H1 (cell line): Measurements from ENCODE around the gene BRSK2. TPM values are rescaled to one million over a fixed set of nuclear protein-coding genes. Genes with fewer than 3 reads are reported as not detected.

Source experiments
- BCL11A ChIP-seq, 2 experiments: IDR thresholded peaks; one replicate each; pipeline ENCODE4 v1.6.1; 2011; ENCODE audit warnings: low read depth in 2 of 2, low read length in 2 of 2, mild to moderate bottlenecking in 2 of 2
- CBX5 ChIP-seq: fragments of 300-800, 300-1000 bp; sonication (generic); IDR thresholded peaks from 2 replicates; pipeline ENCODE4 v1.7.1; 2016; ENCODE audit warnings: antibody characterized with exemption, low read length, low read depth
- CBX8 ChIP-seq: fragments of 300-800, 300-1000 bp; sonication (generic); IDR thresholded peaks from 2 replicates; pipeline ENCODE4 v1.7.1; 2016; ENCODE audit warnings: low read depth, low read length, borderline replicate concordance
- CHD7 ChIP-seq: fragments of 300-600 bp; sonication (generic); IDR thresholded peaks from 2 replicates; pipeline ENCODE4 v1.7.1; 2012; ENCODE audit warnings: low read length, moderate library complexity, mild to moderate bottlenecking, inconsistent platforms; ENCODE audit not compliant: insufficient replicate concordance
- CREB1 ChIP-seq: IDR thresholded peaks from 2 replicates; pipeline ENCODE4 v1.6.1; 2012; ENCODE audit warnings: inconsistent platforms
- E2F6 ChIP-seq: IDR thresholded peaks from 2 replicates; pipeline ENCODE4 v1.6.1; 2012; ENCODE audit warnings: inconsistent platforms
- NRF1 ChIP-seq: IDR thresholded peaks from 2 replicates; pipeline ENCODE4 v1.6.1; 2011; ENCODE audit warnings: mild to moderate bottlenecking, low read depth, low read length, improper control_type of control experiment
- RBBP5 ChIP-seq: IDR thresholded peaks from 2 replicates; pipeline ENCODE4 v1.7.1; 2012; ENCODE audit warnings: low read depth, mild to moderate bottlenecking, inconsistent platforms, low read length, moderate library complexity, borderline replicate concordance
- TAF1 ChIP-seq: IDR thresholded peaks from 2 replicates; pipeline ENCODE4 v1.6.1; 2011; ENCODE audit warnings: mild to moderate bottlenecking, low read depth, low read length
- polyA plus RNA-seq, 7 experiments: library from polyadenylated mRNA; depleted of rRNA in 3 of 7; stranded (reverse) in 5 of 7; unstranded in 2 of 7; fragments of >200 nt in 5 of 7; fragments of 200-250 nt in 2 of 7; gene quantifications; 1 replicate in 5 of 7; 2 replicates in 1 of 7; 4 replicates in 1 of 7; pipeline versions ENCODE4 v1.2.1 to v1.2.3, GENCODE V29; 2011 to 2013; ENCODE audit warnings: missing spikeins in 2 of 7, mixed read lengths in 2 of 7
- total RNA-seq: library from RNA; stranded (reverse); fragmentation: NEBNext Ultra II Directional; extraction: Animal tissue kit (Norgen Biotek cat#: 25700); gene quantifications from 2 replicates; pipeline ENCODE4 v1.2.1, GENCODE V29; 2021

The BRSK2 gene
- total and polyA plus RNA-seq, 2 of the 8 experiments (the other 6 are each of a cell fraction or from before 2014, with no cell fraction given) = 17.3 to 27.1 TPM

- TF ChIP-seq CHD7 = no peak
- no peak for TF ChIP-seq CREB1
- TF ChIP-seq RBBP5 = no peak
- no peak for TF ChIP-seq NRF1
- TF ChIP-seq CBX5 = no peak
- TF ChIP-seq CBX8 = no peak
- TF ChIP-seq E2F6 = no peak
- TF ChIP-seq TAF1 = no peak
- TF ChIP-seq BCL11A (IDR thresholded peaks at IDR 0.05; ENCODE audit: low read depth in 2 of 2, low read length in 2 of 2) = no peak
Measured at GRCh38 chr11:1460396-1460985, 70.8 kb downstream of the BRSK2 start (continued).
